ENCODE measurements around the gene HPN.

GRCh38 chr19:35030257-35031071 lies 11.1 kb upstream of the HPN start, which contains the start of gene SCN1B:
- TF ChIP-seq, protein P1, sequence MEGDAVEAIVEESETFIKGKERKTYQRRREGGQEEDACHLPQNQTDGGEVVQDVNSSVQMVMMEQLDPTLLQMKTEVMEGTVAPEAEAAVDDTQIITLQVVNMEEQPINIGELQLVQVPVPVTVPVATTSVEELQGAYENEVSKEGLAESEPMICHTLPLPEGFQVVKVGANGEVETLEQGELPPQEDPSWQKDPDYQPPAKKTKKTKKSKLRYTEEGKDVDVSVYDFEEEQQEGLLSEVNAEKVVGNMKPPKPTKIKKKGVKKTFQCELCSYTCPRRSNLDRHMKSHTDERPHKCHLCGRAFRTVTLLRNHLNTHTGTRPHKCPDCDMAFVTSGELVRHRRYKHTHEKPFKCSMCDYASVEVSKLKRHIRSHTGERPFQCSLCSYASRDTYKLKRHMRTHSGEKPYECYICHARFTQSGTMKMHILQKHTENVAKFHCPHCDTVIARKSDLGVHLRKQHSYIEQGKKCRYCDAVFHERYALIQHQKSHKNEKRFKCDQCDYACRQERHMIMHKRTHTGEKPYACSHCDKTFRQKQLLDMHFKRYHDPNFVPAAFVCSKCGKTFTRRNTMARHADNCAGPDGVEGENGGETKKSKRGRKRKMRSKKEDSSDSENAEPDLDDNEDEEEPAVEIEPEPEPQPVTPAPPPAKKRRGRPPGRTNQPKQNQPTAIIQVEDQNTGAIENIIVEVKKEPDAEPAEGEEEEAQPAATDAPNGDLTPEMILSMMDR (IDR thresholded peaks at IDR 0.05): peak in 2 of 5 experiments; percentile 16 to 18
- peak; percentile 11 to 24 for TF ChIP-seq POLR2A (IDR thresholded peaks at IDR 0.05)

All from tibial nerve (tissue), 3 donors.